Measurements from ENCODE around the gene EAF1. TPM values are rescaled to one million over a fixed set of nuclear protein-coding genes. Genes with fewer than 3 reads are reported as not detected.
"Not testable (repeated sequence)": the region's sequence is repeated elsewhere in the genome, so short reads cannot be mapped to it uniquely, and the experiment has no call there.

The EAF1 gene
- total RNA-seq, 1 donor from 2014 or later: 5.2 TPM

- peaks cover 7 to 19% of the 10 kb centered on the region in 2 donors for H3K36me3 ChIP-seq
- H3K27me3 ChIP-seq: no peaks in the 10 kb centered on the region
- intact Hi-C loops (cut with DNase I): no loop called here
- TF ChIP-seq CTCF (IDR thresholded peaks at IDR 0.05): no peak
- H3K4me3 ChIP-seq: no peak overlapping the region
- DNase-seq (ENCODE audit: low spot score in 2 of 2): no peak
- no peak overlapping the region for H3K27ac ChIP-seq
- no peaks in the 10 kb centered on the region for H3K4me1 ChIP-seq
- no peaks in the 10 kb centered on the region for H3K9me3 ChIP-seq
Observed at GRCh38 chr3:15453991-15454625, 26.7 kb downstream of the EAF1 start.

GRCh38 chr3:15454965-15455364 is 27.6 kb downstream of the EAF1 start:
- H3K27me3 ChIP-seq: no peaks in the 10 kb centered on the region
- no peaks in the 10 kb centered on the region for H3K4me1 ChIP-seq
- intact Hi-C loops (cut with DNase I): no loop called here
- H3K36me3 ChIP-seq: peaks cover 6 to 19% of the 10 kb centered on the region in 2 donors
- H3K4me3 ChIP-seq: no peak overlapping the region
- no peaks in the 10 kb centered on the region for H3K9me3 ChIP-seq
- H3K27ac ChIP-seq: no peak overlapping the region
- DNase-seq (ENCODE audit: low spot score in 2 of 2): no peak
- TF ChIP-seq CTCF (IDR thresholded peaks at IDR 0.05): no peak

- peaks cover 0 to 11% of the 10 kb centered on the region in 2 donors for H3K36me3 ChIP-seq
- intact Hi-C loops (cut with DNase I): no loop called here
Observed at GRCh38 chr3:15455756-15456155, 28.4 kb downstream of the EAF1 start.

GRCh38 chr3:15456321-15456720 is 28.9 kb downstream of the EAF1 start:
- H3K36me3 ChIP-seq: peaks cover 0 to 11% of the 10 kb centered on the region in 2 donors
- H3K9me3 ChIP-seq: no peaks in the 10 kb centered on the region
- no peak for TF ChIP-seq CTCF (IDR thresholded peaks at IDR 0.05)
- no peaks in the 10 kb centered on the region for H3K4me1 ChIP-seq
- no peak overlapping the region for H3K4me3 ChIP-seq
- H3K27me3 ChIP-seq: no peaks in the 10 kb centered on the region
- no peak overlapping the region for H3K27ac ChIP-seq
- DNase-seq (ENCODE audit: low spot score in 2 of 2): no peak
- intact Hi-C loops (cut with DNase I): no loop called here

More at GRCh38 chr3:15455756-15456155, 28.4 kb downstream of the EAF1 start:
- no peak overlapping the region for H3K27ac ChIP-seq
- H3K4me3 ChIP-seq: no peak overlapping the region
- no peak for DNase-seq (ENCODE audit: low spot score in 2 of 2)
- no peaks in the 10 kb centered on the region for H3K4me1 ChIP-seq
- H3K9me3 ChIP-seq: no peaks in the 10 kb centered on the region
- H3K27me3 ChIP-seq: no peaks in the 10 kb centered on the region
- TF ChIP-seq CTCF (IDR thresholded peaks at IDR 0.05): no peak

GRCh38 chr3:15456915-15457314 is 29.5 kb downstream of the EAF1 start:
- H3K4me3 ChIP-seq; DNase-seq (ENCODE audit: low spot score in 2 of 2); H3K4me1 ChIP-seq; H3K27me3 ChIP-seq; H3K27ac ChIP-seq; intact Hi-C loops (cut with DNase I); H3K9me3 ChIP-seq: not testable (repeated sequence)
- H3K36me3 ChIP-seq: peaks cover 0 to 11% of the 10 kb centered on the region in 2 donors

- H3K27me3 ChIP-seq: no peaks in the 10 kb centered on the region
- no peaks in the 10 kb centered on the region for H3K9me3 ChIP-seq
- no peak for TF ChIP-seq CTCF (IDR thresholded peaks at IDR 0.05)
- no peak overlapping the region for H3K27ac ChIP-seq
- no peak overlapping the region for H3K4me3 ChIP-seq
- peaks cover 0 to 6% of the 10 kb centered on the region in 2 donors for H3K36me3 ChIP-seq
- intact Hi-C loops (cut with DNase I): no loop called here
- DNase-seq (ENCODE audit: low spot score in 2 of 2): peak in 1 of 2 donors; percentile 38
- H3K4me1 ChIP-seq: no peaks in the 10 kb centered on the region
Observed at GRCh38 chr3:15458212-15458780, 30.9 kb downstream of the EAF1 start.
